ENCODE data around the gene ZNF224. TPM values are rescaled to one million over a fixed set of nuclear protein-coding genes. Genes with fewer than 3 reads are reported as not detected.
A peak's percentile ranks its signal among the peaks of the same experiment; 100 is the strongest.

ZNF224 gene
- total and polyA plus RNA-seq, 10 of the 15 experiments (the other 5 are each of a cell fraction or from before 2014, with no cell fraction given), result 6.8 to 39.4 (median 17.2) TPM

DNA sequence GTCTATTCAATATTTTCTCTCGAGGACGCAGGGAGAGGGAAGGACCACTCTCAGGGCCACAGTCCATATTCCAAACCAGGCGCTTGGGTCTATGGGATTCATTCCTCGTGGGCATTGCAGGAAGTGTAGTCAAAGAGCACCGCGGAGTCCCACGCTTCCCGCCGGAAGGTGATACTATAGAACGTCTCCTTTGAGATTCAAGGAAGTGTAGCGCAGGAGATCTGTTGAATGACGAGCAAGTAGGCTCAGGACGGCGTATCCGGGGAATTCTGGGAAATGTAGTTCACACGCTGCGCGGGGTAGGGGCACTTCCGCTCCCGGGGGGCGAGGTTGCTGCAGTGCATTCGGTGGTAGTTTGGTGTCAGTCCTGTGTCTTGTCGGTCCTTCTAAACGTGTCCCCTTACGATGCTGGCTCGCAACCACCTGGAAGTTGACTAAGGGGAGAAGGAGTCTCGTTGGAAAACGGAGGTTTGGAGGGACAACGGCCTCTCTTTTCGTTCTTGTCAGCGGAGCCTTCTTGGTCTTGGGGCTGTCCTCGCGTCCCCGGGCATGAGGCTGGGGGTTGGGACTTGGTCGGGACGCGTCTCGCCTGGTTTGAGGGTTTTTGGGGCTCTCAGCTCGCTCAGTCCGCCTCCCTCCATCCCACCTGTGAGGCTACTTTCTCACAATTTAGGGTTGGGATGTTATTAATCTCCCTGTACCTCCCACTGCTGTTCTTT, 22.2 kb upstream of the ZNF224 start, which contains the start of gene ZNF284 (continued):
- TF ChIP-seq, protein P1, sequence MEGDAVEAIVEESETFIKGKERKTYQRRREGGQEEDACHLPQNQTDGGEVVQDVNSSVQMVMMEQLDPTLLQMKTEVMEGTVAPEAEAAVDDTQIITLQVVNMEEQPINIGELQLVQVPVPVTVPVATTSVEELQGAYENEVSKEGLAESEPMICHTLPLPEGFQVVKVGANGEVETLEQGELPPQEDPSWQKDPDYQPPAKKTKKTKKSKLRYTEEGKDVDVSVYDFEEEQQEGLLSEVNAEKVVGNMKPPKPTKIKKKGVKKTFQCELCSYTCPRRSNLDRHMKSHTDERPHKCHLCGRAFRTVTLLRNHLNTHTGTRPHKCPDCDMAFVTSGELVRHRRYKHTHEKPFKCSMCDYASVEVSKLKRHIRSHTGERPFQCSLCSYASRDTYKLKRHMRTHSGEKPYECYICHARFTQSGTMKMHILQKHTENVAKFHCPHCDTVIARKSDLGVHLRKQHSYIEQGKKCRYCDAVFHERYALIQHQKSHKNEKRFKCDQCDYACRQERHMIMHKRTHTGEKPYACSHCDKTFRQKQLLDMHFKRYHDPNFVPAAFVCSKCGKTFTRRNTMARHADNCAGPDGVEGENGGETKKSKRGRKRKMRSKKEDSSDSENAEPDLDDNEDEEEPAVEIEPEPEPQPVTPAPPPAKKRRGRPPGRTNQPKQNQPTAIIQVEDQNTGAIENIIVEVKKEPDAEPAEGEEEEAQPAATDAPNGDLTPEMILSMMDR (IDR thresholded peaks at IDR 0.05 in 2 of 3, conservative IDR thresholded peaks at IDR 0.05 in 1 of 3; ENCODE audit: control insufficient read depth in 2 of 3, extremely low read depth in 1 of 3, insufficient read depth in 1 of 3, low read depth in 3 of 3, low read length in 3 of 3), result no peak
- TF ChIP-seq, protein P2, sequence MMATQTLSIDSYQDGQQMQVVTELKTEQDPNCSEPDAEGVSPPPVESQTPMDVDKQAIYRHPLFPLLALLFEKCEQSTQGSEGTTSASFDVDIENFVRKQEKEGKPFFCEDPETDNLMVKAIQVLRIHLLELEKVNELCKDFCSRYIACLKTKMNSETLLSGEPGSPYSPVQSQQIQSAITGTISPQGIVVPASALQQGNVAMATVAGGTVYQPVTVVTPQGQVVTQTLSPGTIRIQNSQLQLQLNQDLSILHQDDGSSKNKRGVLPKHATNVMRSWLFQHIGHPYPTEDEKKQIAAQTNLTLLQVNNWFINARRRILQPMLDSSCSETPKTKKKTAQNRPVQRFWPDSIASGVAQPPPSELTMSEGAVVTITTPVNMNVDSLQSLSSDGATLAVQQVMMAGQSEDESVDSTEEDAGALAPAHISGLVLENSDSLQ (IDR thresholded peaks at IDR 0.05), result peak; percentile 45; the same call in 1 of the 2 replicates
- TF ChIP-seq SMAD5 (IDR thresholded peaks at IDR 0.05; ENCODE audit: low read depth) (no peak), MTA2 (IDR thresholded peaks at IDR 0.05; ENCODE audit: low read depth) (no peak), CBX3 (IDR thresholded peaks at IDR 0.05; ENCODE audit: borderline replicate concordance, low read depth) (no peak), RB1 (IDR thresholded peaks at IDR 0.05; ENCODE audit: borderline replicate concordance) (0 out of 2 replicates have a peak, but pooled peaks have one; percentile 1), MTA3 (IDR thresholded peaks at IDR 0.05; ENCODE audit: borderline replicate concordance, low read length) (no peak), RELA (IDR thresholded peaks at IDR 0.05; ENCODE audit: borderline replicate concordance, partially characterized antibody) (no peak), SIN3A (IDR thresholded peaks at IDR 0.05; ENCODE audit: low read depth, low read length) (peak; percentile 44; the same call in 1 of the 2 replicates), SIX5 (IDR thresholded peaks at IDR 0.05; ENCODE audit: low read depth, low read length, severe bottlenecking) (peak; percentile 83), FOXK2 (IDR thresholded peaks at IDR 0.05) (no peak), NFXL1 (IDR thresholded peaks at IDR 0.05; ENCODE audit: borderline replicate concordance) (no peak), EZH2 (IDR thresholded peaks at IDR 0.05; ENCODE audit: borderline replicate concordance, control insufficient read depth, low read depth, low read length) (no peak), ZNF24 (IDR thresholded peaks at IDR 0.05) (no peak)
- TF ChIP-seq, protein P3, sequence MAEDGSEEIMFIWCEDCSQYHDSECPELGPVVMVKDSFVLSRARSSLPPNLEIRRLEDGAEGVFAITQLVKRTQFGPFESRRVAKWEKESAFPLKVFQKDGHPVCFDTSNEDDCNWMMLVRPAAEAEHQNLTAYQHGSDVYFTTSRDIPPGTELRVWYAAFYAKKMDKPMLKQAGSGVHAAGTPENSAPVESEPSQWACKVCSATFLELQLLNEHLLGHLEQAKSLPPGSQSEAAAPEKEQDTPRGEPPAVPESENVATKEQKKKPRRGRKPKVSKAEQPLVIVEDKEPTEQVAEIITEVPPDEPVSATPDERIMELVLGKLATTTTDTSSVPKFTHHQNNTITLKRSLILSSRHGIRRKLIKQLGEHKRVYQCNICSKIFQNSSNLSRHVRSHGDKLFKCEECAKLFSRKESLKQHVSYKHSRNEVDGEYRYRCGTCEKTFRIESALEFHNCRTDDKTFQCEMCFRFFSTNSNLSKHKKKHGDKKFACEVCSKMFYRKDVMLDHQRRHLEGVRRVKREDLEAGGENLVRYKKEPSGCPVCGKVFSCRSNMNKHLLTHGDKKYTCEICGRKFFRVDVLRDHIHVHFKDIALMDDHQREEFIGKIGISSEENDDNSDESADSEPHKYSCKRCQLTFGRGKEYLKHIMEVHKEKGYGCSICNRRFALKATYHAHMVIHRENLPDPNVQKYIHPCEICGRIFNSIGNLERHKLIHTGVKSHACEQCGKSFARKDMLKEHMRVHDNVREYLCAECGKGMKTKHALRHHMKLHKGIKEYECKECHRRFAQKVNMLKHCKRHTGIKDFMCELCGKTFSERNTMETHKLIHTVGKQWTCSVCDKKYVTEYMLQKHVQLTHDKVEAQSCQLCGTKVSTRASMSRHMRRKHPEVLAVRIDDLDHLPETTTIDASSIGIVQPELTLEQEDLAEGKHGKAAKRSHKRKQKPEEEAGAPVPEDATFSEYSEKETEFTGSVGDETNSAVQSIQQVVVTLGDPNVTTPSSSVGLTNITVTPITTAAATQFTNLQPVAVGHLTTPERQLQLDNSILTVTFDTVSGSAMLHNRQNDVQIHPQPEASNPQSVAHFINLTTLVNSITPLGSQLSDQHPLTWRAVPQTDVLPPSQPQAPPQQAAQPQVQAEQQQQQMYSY (CRISPR knock-in tag; IDR thresholded peaks at IDR 0.05), result no peak
- TF ChIP-seq, protein P4, sequence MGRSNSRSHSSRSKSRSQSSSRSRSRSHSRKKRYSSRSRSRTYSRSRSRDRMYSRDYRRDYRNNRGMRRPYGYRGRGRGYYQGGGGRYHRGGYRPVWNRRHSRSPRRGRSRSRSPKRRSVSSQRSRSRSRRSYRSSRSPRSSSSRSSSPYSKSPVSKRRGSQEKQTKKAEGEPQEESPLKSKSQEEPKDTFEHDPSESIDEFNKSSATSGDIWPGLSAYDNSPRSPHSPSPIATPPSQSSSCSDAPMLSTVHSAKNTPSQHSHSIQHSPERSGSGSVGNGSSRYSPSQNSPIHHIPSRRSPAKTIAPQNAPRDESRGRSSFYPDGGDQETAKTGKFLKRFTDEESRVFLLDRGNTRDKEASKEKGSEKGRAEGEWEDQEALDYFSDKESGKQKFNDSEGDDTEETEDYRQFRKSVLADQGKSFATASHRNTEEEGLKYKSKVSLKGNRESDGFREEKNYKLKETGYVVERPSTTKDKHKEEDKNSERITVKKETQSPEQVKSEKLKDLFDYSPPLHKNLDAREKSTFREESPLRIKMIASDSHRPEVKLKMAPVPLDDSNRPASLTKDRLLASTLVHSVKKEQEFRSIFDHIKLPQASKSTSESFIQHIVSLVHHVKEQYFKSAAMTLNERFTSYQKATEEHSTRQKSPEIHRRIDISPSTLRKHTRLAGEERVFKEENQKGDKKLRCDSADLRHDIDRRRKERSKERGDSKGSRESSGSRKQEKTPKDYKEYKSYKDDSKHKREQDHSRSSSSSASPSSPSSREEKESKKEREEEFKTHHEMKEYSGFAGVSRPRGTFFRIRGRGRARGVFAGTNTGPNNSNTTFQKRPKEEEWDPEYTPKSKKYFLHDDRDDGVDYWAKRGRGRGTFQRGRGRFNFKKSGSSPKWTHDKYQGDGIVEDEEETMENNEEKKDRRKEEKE (IDR thresholded peaks at IDR 0.05), result no peak
- TF ChIP-seq, protein P5, sequence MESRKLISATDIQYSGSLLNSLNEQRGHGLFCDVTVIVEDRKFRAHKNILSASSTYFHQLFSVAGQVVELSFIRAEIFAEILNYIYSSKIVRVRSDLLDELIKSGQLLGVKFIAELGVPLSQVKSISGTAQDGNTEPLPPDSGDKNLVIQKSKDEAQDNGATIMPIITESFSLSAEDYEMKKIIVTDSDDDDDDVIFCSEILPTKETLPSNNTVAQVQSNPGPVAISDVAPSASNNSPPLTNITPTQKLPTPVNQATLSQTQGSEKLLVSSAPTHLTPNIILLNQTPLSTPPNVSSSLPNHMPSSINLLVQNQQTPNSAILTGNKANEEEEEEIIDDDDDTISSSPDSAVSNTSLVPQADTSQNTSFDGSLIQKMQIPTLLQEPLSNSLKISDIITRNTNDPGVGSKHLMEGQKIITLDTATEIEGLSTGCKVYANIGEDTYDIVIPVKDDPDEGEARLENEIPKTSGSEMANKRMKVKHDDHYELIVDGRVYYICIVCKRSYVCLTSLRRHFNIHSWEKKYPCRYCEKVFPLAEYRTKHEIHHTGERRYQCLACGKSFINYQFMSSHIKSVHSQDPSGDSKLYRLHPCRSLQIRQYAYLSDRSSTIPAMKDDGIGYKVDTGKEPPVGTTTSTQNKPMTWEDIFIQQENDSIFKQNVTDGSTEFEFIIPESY (IDR thresholded peaks at IDR 0.05), result no peak
